Suprapubic skin (tissue), 4 donors: Measurements from ENCODE around the gene ADAMTS17.

Experiments used
- EP300 ChIP-seq: sonication (generic); formaldehyde crosslinking; IDR thresholded peaks from one replicate; pipeline ENCODE4 v1.6.1; 2017; ENCODE audit warnings: antibody characterized with exemption
- POLR2AphosphoS5 ChIP-seq, 3 donors: sonication (generic); formaldehyde crosslinking; IDR thresholded peaks; one replicate each; pipeline ENCODE4 v1.6.1; 2017; ENCODE audit warnings: antibody characterized with exemption in 3 of 3
- TF ChIP-seq, protein P1 (sequence below), 2 donors: fragments of 200-600 bp in 1 of 2; fragments of 450-650 bp in 1 of 2; sonication (generic) in 1 of 2; IDR thresholded peaks; one replicate each; pipeline ENCODE4 v1.5.1; 2016 to 2019; ENCODE audit warnings: antibody characterized with exemption in 2 of 2, mild to moderate bottlenecking in 1 of 2, moderate library complexity in 1 of 2

DNA sequence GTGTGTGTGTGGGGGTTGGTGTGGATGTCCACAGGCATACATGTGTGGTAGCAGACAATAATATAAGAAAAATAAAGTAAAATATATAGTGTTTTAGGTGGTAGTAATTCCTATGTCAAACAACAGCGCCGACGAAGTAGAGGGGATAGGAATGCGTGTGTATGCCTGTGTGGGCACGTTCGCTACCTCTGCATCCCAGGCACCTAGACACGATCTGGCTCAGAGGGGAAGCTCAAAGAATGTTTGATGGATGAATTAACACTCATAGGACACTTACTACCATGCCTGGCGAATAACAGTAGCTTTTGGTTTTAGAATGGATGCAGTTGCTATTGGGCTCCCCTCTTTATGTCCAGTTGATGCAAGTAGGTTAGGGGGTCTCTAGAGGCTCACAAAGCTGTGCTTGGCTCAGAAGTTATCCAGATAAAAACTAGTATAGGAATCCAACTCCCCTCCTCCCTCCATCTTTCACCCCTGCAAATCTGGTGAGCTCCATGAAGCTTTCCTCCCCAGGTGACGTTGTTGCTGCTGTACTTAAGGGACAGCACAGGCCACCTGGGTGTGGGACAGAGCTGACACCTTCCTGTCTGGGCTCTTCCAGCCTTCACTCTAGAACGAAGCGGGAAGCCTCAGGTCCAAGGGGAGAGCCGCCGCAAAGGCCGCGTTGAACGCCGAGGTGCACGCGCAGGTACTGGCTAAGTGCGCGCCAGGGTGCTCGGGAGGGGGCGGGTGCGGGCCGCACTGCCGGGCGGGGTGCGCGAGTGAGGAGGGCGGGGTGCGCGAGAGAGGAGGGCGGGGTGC, 415.9 kb downstream of the ADAMTS17 start:
- TF ChIP-seq, protein P1, sequence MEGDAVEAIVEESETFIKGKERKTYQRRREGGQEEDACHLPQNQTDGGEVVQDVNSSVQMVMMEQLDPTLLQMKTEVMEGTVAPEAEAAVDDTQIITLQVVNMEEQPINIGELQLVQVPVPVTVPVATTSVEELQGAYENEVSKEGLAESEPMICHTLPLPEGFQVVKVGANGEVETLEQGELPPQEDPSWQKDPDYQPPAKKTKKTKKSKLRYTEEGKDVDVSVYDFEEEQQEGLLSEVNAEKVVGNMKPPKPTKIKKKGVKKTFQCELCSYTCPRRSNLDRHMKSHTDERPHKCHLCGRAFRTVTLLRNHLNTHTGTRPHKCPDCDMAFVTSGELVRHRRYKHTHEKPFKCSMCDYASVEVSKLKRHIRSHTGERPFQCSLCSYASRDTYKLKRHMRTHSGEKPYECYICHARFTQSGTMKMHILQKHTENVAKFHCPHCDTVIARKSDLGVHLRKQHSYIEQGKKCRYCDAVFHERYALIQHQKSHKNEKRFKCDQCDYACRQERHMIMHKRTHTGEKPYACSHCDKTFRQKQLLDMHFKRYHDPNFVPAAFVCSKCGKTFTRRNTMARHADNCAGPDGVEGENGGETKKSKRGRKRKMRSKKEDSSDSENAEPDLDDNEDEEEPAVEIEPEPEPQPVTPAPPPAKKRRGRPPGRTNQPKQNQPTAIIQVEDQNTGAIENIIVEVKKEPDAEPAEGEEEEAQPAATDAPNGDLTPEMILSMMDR (IDR thresholded peaks at IDR 0.05): no peak
- TF ChIP-seq POLR2AphosphoS5 (IDR thresholded peaks at IDR 0.05) (no peak), EP300 (no peak)
